SIG-M5 (cell line): ENCODE results near the gene BLOC1S6.

ENCODE experiments used
- DNase-seq: peaks from one replicate; lab custom pipeline; 2025; lab: John Stamatoyannopoulos, UW

BLOC1S6 gene

DNA sequence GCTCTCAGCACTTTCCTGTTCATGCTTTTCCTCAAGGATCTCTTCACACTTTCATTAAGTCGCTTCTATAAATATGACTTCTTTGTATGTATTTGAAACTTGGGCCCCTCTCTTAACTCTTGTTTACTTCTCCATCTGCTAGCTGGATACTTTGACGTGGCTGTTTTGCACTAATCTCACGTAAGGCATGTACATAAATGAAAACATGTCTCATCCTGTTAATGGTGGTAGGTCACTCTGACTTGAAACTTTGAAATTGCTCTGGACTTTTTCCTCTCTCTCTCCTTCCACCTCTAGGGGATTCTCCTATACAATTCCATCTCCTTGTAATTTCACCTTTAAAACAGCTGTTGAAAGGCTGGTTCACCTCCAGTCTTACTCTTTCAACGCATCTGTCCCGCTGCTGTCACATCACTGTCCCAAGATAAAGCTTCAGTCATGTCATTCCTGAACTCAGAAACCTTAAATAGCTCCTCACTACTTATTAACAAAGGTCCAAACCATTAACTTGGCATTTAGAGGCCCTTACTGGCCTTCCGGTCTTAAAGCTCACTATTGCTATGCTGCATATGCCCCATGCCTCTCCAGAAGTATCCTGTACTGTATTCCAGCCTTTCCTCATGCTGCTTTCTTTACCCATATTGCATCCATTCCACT lies 1.2 kb downstream of the BLOC1S6 start:
- no peak for DNase-seq

- DNase-seq, result no peak
These were observed 2.1 kb downstream of the BLOC1S6 start for GRCh38 chr15:45589256-45589655.

GRCh38 chr15:45594319-45594718 lies 7.1 kb downstream of the BLOC1S6 start:
- no peak for DNase-seq

DNA sequence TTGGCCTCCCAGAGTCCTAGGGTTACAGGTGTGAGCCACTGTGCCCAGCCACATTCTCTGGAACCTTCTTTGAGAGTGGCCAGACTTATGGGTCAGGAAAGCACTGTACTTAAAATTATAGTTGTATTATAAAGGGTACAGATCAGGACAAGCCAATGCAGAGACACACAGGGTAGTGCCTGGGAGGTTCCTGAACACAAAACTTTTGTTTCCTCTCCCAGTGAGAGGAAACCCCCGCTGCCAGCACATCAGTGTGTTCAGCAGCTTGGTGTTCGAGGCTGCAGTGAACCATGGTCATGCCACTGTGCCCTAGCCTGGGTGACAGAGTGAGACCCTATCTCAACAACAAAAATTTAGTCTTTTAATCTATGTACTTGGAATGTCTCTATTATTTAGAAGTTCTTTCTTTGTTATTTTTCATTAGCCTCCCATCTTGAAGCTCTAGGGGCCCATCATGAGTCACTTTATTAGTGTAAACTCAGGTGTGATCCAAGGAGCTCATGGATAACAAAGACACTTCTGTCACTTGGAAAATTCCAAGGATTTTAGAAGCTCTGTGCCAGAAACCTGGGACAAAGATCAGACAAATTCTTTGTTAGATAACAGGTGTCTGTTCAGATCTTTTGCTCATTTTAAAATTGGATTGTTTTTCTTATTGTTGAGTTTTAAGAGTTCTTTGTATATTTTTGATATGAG lies 7.8 kb downstream of the BLOC1S6 start:
- no peak for DNase-seq

GRCh38 chr15:45603881-45604280 lies 16.7 kb downstream of the BLOC1S6 start:
- peak; percentile 22 for DNase-seq

DNA sequence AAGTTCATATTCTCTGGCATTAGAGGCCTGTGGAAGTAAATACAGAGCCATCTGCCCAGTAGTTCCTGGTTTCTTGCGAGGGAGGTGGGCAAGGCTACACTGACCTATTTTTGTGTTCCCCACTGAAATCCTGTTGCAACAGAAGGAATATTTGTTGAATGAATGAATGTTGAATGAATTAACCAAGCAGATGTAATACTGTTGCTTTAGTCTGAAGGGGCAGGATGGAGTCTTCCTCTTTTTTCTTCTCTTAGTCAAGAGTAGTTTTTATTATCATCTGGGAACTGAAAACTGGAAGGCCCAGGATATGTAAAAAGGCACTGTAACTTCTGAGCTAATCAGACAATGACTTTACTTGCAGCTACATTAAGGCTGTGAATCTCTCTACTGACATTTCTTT lies 17.1 kb downstream of the BLOC1S6 start:
- DNase-seq, result peak; percentile 23

DNA sequence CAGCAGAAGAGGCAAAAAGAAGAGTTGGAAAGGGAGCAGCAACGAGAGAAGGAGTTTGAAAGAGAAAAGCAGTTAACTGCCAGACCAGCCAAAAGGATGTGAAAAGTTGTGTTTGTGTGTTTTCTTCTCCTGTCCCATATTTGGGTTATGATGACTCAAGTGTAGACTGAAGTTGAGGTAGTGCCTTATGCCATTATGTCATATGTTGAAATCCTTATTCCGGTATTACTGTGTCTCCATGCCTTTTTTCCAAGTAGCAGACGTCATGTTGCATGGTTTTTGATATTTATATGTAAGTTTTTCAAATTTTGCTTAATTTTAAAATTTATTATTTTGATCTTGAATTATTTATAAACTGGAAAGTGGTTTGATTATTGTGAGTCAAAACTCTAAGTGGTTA lies 19.2 kb downstream of the BLOC1S6 start:
- DNase-seq, result no peak

GRCh38 chr15:45606841-45607240 lies 19.7 kb downstream of the BLOC1S6 start:
- DNase-seq, result no peak

DNA sequence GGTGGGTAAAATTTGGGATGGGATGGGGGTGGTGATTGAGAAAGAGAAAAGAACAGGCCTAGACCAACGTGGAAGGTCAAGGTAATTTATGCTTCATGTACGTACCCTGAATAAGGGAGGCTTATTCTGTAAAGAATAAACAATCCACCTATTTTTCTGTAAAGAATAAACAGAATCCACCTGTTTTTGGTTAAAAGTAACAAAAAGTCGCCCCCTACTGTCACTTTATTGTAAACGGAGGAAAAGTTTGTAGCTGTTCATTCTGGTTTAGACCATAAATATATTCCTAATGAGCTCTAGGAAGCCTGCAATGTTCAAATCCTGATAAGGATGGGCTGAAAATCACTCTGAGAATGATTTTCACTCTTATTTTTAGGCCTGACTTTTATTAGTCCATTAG lies 24.1 kb downstream of the BLOC1S6 start:
- no peak for DNase-seq

DNA sequence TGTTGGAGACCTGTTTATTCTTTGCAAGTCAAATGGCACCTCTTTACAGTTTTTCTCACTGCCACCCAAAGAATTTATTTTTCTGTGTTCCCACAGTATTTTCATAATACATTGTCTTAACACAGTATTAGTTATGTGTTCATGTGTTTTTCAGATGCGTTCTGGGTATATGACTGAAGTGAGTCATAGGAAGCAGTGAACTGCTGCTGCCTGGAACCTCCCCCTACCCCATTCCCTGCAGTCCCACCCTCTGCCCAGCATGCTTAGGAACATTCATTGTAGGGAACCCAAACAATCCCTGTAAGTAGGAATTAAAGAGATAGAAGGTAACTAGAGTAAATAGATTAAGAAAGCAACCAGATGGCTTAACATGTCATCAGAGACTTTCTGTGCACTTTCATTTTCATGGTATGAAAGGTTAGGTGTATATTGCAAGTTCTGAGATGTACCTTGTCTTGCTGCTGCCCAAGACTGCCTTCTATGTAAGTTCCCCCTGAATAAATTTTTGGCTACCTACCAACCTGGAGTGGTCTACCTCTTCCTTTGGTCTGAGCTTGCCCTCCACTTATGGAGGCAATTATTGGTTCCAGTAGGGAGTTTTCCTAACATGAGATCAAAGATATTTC lies 25.7 kb downstream of the BLOC1S6 start:
- DNase-seq, result no peak

GRCh38 chr15:45616901-45617323 lies 29.7 kb downstream of the BLOC1S6 start:
- DNase-seq, result no peak

DNA sequence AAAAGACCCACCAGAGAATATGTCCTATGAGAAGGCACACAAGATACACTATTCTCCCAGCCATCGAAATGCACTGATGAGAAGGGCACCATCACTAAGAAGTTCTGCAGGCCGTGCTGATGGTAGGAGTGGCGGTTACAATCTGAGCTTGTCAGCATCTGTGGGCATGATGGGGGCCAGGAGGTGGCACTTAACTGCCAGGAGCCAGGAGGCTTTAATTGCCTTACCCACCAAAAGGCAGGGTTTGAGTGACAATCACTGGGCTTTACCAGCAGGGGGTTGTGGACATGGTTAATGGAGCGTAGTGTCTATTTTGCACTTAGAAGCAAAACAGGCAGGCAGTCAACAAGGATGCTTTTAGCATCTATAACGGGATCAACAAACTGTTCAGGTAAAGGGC lies 31.6 kb downstream of the BLOC1S6 start:
- DNase-seq, result no peak

GRCh38 chr15:45628136-45628535 lies 41.0 kb downstream of the BLOC1S6 start:
- no peak for DNase-seq

DNA sequence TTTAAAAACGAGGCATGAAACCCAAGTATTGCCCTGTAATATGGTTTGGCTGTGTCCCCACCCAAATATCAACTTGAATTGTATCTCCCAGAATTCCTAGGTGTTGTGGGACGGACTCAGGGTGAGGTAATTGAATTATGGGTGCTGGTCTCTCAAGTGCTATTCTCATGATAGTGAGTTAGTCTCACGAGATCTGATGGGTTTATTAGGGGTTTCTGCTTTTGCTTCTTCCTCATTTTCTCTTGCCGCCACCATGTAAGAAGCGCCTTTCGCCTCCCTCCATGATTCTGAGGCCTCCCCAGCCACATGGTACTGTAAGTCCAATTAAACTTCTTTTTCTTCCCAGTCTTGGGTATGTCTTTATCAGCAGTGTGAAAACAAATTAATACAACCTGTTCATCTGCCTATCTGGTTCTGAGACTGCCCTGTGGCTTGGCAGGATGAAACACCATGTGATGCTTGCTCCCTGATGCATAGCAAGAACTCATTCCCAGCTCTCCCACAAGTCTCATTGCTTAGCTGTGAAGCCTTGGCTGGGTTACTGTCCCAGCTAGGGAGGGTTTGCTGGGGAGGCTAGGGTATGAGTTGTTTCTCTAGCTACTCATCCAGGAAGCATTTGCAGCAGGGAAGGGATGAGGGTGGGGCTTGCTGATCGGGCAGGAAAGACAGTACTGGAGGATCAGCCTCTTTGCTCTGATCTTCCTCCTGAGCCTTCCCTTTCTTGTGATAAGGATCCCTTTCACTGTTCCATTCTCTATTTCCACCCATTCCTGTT lies 43.9 kb downstream of the BLOC1S6 start:
- no peak for DNase-seq

DNA sequence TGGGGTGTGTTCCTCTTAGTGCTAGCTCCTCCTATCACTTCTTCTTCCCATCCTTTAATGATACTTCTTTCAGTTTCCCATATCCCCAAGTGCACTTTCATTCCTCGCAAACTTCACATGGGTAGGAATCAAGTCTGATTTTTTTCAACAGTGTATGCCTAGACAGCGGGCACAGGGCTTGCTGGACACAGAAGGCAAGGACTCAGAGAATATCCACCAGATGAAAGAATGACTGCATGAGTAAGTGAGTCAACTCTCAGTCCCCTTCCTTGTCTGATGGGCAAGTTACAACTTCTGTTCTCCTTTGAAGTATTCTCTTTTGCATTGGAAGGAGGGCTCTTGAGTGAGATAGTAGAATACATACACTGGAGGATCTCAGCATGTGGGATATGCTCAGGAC lies 44.6 kb downstream of the BLOC1S6 start:
- DNase-seq, result no peak

DNA sequence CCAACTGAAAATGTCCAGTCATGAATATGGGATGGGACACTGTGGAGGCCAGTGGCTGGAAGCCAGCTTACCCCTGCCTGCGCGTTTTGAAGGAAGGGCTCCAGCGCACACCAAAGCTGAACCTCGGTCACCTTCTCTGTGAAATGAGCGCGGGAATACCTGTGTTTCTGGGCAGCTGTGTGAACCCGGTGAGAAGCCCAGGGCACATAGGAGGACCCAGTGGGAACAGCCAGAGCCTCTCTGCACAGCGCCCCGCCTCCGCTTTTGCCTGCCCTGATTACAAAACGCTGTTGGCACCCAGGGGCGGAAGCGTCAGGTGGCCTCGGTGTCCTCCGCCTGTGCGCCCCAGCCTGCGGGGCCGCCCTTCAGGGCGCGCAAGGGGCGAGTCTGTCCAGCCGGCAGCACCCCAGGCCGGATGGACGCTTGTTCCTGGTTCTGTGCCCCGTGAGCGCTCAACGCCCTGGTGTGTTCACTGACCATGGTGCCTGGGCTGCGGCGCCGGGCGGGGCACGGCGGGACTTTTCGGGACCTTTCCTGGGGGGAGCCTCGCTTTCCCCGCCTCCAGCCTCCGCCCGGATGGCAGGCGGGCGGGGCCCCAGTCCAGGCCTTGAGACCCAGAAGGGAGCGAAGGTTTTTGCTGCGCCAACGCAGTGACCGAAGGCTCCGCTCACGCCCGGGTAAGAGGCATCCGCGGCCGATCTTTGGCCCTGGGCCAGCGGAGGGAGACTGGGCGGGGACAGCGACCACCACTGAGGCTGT lies 47.4 kb downstream of the BLOC1S6 start, which contains the start of gene SQOR:
Gene SQOR (plus strand): TSS at position 598 of the 759 bp plus-strand sequence. CDS start 23,895 bp downstream, outside the sequence.
- no peak for DNase-seq

DNA sequence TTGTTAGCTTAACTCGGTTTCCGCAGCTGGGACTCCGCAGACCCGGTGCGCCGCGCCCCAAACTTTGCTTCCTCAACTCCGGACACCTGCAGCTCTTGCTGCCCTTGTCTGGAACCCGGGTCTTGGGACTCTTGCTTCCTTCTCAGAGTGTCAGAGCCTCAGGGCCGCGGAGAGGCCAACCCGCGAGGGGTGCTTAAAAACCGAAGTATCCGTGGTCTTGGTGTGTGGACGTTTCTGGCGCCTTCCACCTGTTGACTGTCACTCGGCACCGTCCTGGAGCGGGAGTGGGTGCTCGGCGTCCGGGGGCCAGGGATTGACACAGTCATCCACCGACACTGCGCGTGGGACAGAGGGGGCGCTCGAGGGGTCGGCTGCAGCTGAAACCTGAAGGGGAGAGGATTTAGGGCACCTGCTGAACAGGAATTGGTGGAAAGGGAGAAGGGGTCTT lies 48.0 kb downstream of the BLOC1S6 start:
- no peak for DNase-seq

DNA sequence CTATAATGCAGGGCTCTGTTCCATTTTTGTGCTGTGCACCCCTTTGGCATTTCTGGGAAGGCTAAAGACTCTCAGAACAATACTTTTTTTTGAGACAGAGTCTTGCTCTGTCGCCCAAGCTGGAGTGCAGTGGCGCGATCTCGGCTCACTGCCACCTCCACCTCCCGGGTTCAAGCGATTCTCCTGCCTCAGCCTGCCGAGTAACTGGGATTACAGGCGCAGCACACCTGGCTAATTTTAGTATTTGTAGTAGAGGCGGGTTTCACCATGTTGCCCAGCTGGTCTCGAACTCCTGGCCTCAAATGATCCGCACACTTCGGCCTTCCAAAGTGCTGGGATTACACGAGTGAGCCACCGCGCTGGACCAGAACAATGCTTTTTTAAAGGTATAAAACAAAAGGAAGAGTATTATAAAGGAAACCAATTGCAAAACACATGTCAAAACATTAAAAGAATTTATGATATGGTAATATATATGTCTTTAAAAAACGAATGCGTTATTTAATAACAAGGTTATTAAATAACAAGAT lies 48.6 kb downstream of the BLOC1S6 start:
- no peak for DNase-seq

GRCh38 chr15:45637141-45637540 lies 50.0 kb downstream of the BLOC1S6 start:
- no peak for DNase-seq

- peak; percentile 84 for DNase-seq
These were observed 50.4 kb downstream of the BLOC1S6 start for GRCh38 chr15:45637552-45638033.

DNA sequence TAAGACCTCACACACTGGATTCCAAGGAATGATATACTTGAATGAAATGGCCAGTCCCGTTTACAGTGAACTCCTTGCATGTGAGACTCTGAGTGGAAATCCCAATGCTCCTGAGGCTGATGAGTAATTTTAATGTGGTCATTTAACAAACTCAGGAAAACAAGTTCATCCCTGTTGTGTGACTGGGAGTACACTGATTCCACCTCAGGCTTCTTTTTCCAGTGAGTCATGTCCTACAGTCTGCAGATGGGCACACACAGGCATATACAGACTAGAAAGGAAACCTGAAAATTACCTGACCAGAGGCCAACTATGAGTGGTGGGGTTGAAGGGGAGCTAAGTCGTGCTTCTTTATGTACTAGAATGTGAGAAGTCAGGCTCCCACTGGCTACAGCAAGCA lies 53.4 kb downstream of the BLOC1S6 start:
- DNase-seq, result no peak
